Adrenal gland (tissue), 12 donors: Measurements from ENCODE around the gene NR1H4. TPM values are rescaled to one million over a fixed set of nuclear protein-coding genes. Genes with fewer than 3 reads are reported as not detected.

Experiments
- DNase-seq, 7 donors: peaks; one replicate each; pipeline ENCODE4 v3.0.0-alpha.2; 2019 to 2020
- H3K27ac ChIP-seq, 5 donors: fragments of 200-600 bp; sonication (generic) in 4 of 5; 1 replicate in 3 of 5; 2 replicates in 2 of 5; pipeline versions ENCODE4 v1.5.1 to v1.8.0; 2016 to 2020; ENCODE audit warnings: mild to moderate bottlenecking in 1 of 5
- H3K27me3 ChIP-seq: fragments of 200-600 bp; 2 replicates; pipeline ENCODE4 v1.8.0; 2021
- H3K36me3 ChIP-seq, 2 donors: fragments of 200-600 bp; replicated peaks in 1 of 2; 1 replicate in 1 of 2; 2 replicates in 1 of 2; pipeline versions ENCODE4 v1.5.1 to v1.8.0; 2018 to 2022
- H3K4me1 ChIP-seq, 2 donors: fragments of 200-600 bp; replicated peaks in 1 of 2; 1 replicate in 1 of 2; 2 replicates in 1 of 2; pipeline versions ENCODE4 v1.5.1 to v1.8.0; 2018 to 2021
- H3K4me3 ChIP-seq, 4 donors: fragments of 200-600 bp; sonication (generic) in 3 of 4; one replicate each; pipeline ENCODE4 v1.5.1; 2016 to 2018
- H3K9me3 ChIP-seq, 3 donors: fragments of 200-600 bp; sonication (generic) in 1 of 3; replicated peaks in 1 of 3; 1 replicate in 2 of 3; 2 replicates in 1 of 3; pipeline versions ENCODE4 v1.5.1 to v1.8.0; 2016 to 2021
- CTCF ChIP-seq, 6 experiments: fragments of 450-650 bp in 4 of 6; fragments of 200-600 bp in 2 of 6; sonication (generic) in 1 of 6; IDR thresholded peaks; 1 replicate in 5 of 6; 2 replicates in 1 of 6; pipeline versions ENCODE4 v1.5.1 to v1.8.0; 2016 to 2021; ENCODE audit warnings: antibody characterized with exemption in 6 of 6, mild to moderate bottlenecking in 2 of 6, moderate library complexity in 1 of 6
- POLR2A ChIP-seq, 2 donors: fragments of 450-650 bp; IDR thresholded peaks; one replicate each; pipeline ENCODE4 v1.6.1; 2017; ENCODE audit warnings: antibody characterized with exemption in 2 of 2, mild to moderate bottlenecking in 2 of 2, moderate library complexity in 1 of 2
- WGBS, 4 donors: extraction: QIAGEN DNeasy Blood & Tissue Kit in 2 of 4; methylation state at CpG; one replicate each; pipeline versions ENCODE4 v1.1.5 to v1.1.7; 2013 to 2017; 5-methylcytosine and 5-hydroxymethylcytosine counted together
- intact Hi-C, 2 donors: fragments of 100-400 bp; cut with DNase I; formaldehyde crosslinking; loops; one replicate each; pipeline versions ENCODE4 v1.14.1 to v1.15.0; 2022 to 2023
- polyA plus RNA-seq, 3 donors: library from polyadenylated mRNA; stranded (reverse); fragments of 200-250 nt in 2 of 3; fragments of 350-450 nt in 1 of 3; fragmentation: Illumina TruSeq in 1 of 3; extraction: RNeasy Lipid Tissue Mini Kit (QIAGEN cat#74804) in 1 of 3; gene quantifications; one replicate each; pipeline ENCODE4 v1.2.3, GENCODE V29; 2013 to 2014
- total RNA-seq, 9 donors: library from RNA; depleted of rRNA in 4 of 9; stranded (reverse); fragments of >200 nt in 4 of 9; fragments of 120-200 nt in 1 of 9; fragmentation: NEBNext Ultra II Directional in 1 of 9; extraction: Animal tissue kit (Norgen Biotek cat#: 25700) in 1 of 9; gene quantifications; one replicate each; pipeline versions ENCODE4 v1.1.0 to v1.2.4, GENCODE V29; 2013 to 2023
- donor health status: healthy with polysubstance abuse.
- donor health status: Bipolar disorder and iron deficiency.
- donor health status: DM: yes; HTN: yes; CAD: no.
- donor health status: DM: no; HTN: no; CAD: no.
- donor health status: DM: no; HTN: no; CAD: no.
- donor health status: DM: yes; HTN: yes; CAD: no.

NR1H4 gene
- total and polyA plus RNA-seq, 12 donors: 17.2 to 66.9 (median 41.0) TPM

DNA sequence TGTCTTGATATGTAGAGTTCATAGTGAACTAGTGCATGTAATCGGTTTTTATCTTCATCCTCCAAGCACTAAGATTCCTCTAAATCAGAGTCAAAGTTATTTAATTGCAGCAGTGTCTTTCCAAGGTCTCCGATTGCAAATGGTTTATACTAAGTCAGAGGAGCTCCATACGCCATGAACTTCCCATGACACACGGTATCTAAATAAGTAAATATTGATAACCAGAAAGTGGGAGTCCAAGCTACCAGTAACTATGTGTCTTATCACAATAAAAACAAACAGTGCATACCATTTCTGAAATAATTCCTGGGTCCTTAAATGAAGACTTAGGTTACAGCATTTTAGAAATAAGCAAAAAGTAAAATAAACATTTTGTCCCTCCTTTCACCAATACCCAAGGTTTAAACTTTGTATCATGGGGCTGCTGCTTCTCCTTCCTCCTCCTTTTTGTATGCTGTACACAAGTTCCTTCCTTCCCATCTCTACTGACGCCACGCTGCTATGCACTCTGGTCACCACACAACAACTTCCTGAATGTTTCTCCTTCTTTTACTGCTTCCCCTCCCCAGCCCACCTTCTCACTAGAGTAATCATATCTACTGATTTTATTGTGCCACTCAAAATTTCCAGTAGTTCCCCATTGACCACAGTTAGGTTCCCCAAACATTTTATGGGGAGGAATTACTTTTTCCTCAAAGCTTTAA is 10.7 kb downstream of the NR1H4 start:
- intact Hi-C loops: no loop called here
- Histone ChIP-seq H3K27me3 (no peaks in the 10 kb centered on the region), H3K27ac (peak overlapping the region in 2 of 5 donors; percentile 22 to 65), H3K9me3 (no peaks in the 10 kb centered on the region), H3K4me1 (peaks cover 7 to 20% of the 10 kb centered on the region in 2 donors), H3K4me3 (no peak overlapping the region), H3K36me3 (no peaks in the 10 kb centered on the region)
- DNase-seq: no peak
- TF ChIP-seq POLR2A (IDR thresholded peaks at IDR 0.05) (no peak), CTCF (IDR thresholded peaks at IDR 0.05) (no peak)
- WGBS, 4 donors: 45 to 50% (median 46%) methylated on average over 6 of the region's 6 CpGs

GRCh38 chr12:100484891-100485471 is 11.3 kb downstream of the NR1H4 start:
- no peak for TF ChIP-seq CTCF (IDR thresholded peaks at IDR 0.05)
- TF ChIP-seq POLR2A (IDR thresholded peaks at IDR 0.05): no peak
- Histone ChIP-seq H3K36me3 (no peaks in the 10 kb centered on the region), H3K27me3 (no peaks in the 10 kb centered on the region), H3K4me1 (peaks cover 13 to 21% of the 10 kb centered on the region in 2 donors), H3K9me3 (no peaks in the 10 kb centered on the region), H3K4me3 (no peak overlapping the region), H3K27ac (peak overlapping the region in 2 of 5 donors; percentile 22 to 42)
- intact Hi-C loops: no loop called here
- no peak for DNase-seq

DNA sequence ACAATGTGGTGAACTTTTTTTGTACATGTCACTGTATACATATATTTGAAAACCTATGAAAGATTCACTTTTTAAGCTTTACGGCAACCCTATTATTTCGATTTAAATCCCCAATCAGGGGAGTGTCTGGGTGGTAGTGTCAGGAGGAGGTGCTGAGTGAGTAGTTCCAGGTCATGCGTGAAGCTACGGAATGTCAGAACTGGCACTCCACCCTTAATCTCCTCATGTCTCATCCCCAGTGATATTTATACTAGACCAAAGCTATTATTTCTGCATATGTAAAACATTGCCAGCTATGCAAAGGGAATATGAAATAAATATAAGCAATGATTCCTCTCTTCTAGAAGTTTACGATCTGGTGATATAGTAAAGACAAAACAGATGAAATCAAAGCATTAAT is 12.3 kb downstream of the NR1H4 start:
- H3K27ac ChIP-seq: no peak overlapping the region
- intact Hi-C loops: no loop called here
- 90 to 95% (median 92%) methylated on average over 5 of the region's 5 CpGs for WGBS, 4 donors
- no peaks in the 10 kb centered on the region for H3K36me3 ChIP-seq
- no peak for DNase-seq
- TF ChIP-seq POLR2A (IDR thresholded peaks at IDR 0.05): no peak
- no peak for TF ChIP-seq CTCF (IDR thresholded peaks at IDR 0.05)
- H3K27me3 ChIP-seq: no peaks in the 10 kb centered on the region
- H3K9me3 ChIP-seq: no peaks in the 10 kb centered on the region
- no peak overlapping the region for H3K4me3 ChIP-seq
- H3K4me1 ChIP-seq: peaks cover 21 to 30% of the 10 kb centered on the region in 2 donors

GRCh38 chr12:100489251-100489820 is 15.7 kb downstream of the NR1H4 start:
- intact Hi-C loops: no loop called here
- Histone ChIP-seq H3K9me3 (no peaks in the 10 kb centered on the region), H3K4me3 (no peak overlapping the region), H3K27me3 (no peaks in the 10 kb centered on the region), H3K36me3 (no peaks in the 10 kb centered on the region), H3K27ac (peak overlapping the region in 4 of 5 donors; percentile 39 to 74 (median 52)), H3K4me1 (peaks cover 30 to 49% of the 10 kb centered on the region in 2 donors)
- no peak for DNase-seq
- no peak for TF ChIP-seq CTCF (IDR thresholded peaks at IDR 0.05)
- no peak for TF ChIP-seq POLR2A (IDR thresholded peaks at IDR 0.05)
- WGBS, 4 donors: 34 to 40% (median 38%) methylated on average over 3 of the region's 3 CpGs
